Stomach (tissue), 4 donors: ENCODE results near the gene SESN2.

Experiments used
- POLR2A ChIP-seq, 4 donors: fragments of 450-650 bp; IDR thresholded peaks; one replicate each; pipeline ENCODE4 v1.6.1; 2016; ENCODE audit warnings: antibody characterized with exemption in 4 of 4, control low read depth in 2 of 4, mild to moderate bottlenecking in 1 of 4, moderate library complexity in 1 of 4
- POLR2AphosphoS5 ChIP-seq, 3 donors: sonication (generic); formaldehyde crosslinking; IDR thresholded peaks; one replicate each; pipeline ENCODE4 v1.6.1; 2016; ENCODE audit warnings: antibody characterized with exemption in 3 of 3
- TF ChIP-seq, protein P1 (sequence below), 7 experiments: fragments of 450-650 bp in 4 of 7; fragments of 200-600 bp in 3 of 7; sonication (generic) in 3 of 7; IDR thresholded peaks; one replicate each; pipeline ENCODE4 v1.5.1; 2016 to 2019; ENCODE audit warnings: antibody characterized with exemption in 7 of 7, control low read depth in 2 of 7, mild to moderate bottlenecking in 1 of 7

- TF ChIP-seq POLR2AphosphoS5 (IDR thresholded peaks at IDR 0.05), result no peak
- TF ChIP-seq, protein P1, sequence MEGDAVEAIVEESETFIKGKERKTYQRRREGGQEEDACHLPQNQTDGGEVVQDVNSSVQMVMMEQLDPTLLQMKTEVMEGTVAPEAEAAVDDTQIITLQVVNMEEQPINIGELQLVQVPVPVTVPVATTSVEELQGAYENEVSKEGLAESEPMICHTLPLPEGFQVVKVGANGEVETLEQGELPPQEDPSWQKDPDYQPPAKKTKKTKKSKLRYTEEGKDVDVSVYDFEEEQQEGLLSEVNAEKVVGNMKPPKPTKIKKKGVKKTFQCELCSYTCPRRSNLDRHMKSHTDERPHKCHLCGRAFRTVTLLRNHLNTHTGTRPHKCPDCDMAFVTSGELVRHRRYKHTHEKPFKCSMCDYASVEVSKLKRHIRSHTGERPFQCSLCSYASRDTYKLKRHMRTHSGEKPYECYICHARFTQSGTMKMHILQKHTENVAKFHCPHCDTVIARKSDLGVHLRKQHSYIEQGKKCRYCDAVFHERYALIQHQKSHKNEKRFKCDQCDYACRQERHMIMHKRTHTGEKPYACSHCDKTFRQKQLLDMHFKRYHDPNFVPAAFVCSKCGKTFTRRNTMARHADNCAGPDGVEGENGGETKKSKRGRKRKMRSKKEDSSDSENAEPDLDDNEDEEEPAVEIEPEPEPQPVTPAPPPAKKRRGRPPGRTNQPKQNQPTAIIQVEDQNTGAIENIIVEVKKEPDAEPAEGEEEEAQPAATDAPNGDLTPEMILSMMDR (IDR thresholded peaks at IDR 0.05), result no peak
- no peak for TF ChIP-seq POLR2A (IDR thresholded peaks at IDR 0.05)
Observed at GRCh38 chr1:28244549-28245251, 14.6 kb upstream of the SESN2 start.
